Measurements from ENCODE around the gene CDK5RAP2.
A peak's percentile ranks its signal among the peaks of the same experiment; 100 is the strongest.

Gene CDK5RAP2

DNA sequence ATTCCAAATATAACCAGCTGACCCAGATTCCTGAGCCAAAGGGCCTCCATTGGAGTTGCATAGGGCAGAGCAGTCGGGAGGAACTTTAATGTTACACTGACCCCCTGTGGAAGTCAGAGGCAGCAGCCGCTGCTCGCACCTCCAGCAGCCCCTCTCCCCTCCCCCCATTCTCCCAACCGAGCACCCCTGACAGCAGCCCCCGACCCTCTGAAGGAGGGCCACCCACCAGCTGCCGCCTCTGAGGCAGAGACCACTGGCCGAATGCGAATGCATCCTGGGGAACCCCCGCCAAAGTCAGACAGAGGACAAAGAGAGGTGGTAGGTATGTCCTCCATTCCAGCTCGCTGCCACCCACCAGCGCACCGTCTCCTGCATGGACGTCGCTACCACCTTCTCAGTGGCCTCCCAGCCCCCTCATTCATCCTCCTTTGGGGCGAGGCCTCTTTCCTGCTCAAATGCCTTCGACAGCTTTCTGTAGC lies 231.0 kb downstream of the CDK5RAP2 start:
- peak; percentile 29 for DNase-seq (ENCODE audit: low spot score)

DNA sequence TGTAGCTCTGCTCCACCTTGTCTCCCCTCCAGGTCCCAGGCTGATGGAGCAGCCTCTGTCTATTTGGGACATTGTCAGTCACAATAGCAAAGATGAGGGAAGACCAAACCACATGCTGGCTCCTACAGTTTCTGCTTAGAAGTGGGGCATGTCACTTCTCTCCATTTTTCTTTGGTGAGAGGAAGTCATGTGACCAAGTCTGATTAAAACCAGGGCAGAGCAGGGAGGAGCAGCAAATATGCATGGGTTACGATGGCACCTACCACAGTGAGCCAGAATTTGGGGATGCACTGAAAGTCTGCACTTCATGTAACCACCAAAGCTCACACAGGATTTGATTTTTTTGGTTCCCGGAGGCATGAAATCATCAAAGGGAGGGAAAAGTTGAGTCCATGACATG lies 234.6 kb downstream of the CDK5RAP2 start:
- no peak for DNase-seq (ENCODE audit: low spot score)

DNA sequence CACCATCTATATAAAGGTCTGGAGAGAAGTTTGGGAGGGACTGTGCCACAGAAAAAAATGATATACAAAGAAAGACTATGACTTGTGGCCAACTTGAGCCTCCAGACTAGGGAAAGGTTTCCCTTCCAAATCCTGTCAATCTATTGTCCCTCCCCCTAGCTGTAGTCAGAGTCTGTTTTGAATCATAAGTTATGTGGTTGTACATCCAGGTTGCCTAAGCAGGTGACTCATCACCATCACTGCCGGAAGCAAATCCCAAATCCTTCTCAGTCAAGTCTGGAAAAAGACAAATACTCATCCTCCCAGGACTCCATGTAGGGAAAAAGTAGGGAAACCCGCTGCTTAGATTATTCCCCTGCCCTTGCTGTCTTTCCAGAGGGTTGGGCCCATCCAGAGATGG lies 235.7 kb downstream of the CDK5RAP2 start:
- DNase-seq (ENCODE audit: low spot score) = no peak

DNA sequence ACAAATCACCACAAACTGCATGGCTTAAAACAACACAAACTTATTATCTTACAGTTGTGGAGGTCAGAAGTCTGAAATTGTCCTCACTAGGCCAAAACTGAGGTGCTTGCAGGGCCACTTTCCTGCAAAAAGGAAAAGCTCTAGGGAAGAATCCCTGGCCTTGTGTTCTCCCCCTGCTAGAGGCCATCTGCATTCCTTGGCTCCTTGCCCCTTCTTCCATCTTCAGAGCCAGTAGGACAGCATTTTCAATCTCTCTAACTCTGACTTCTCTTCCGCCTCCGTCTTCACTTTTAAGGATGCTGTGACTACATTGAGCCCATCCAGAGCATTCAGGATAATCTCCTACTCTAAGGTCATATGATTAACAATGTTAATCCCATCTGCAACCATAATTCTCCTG lies 236.6 kb downstream of the CDK5RAP2 start:
- no peak for DNase-seq (ENCODE audit: low spot score)
